OCI-LY7 (cell line): ENCODE data around the gene STEAP4. TPM values are rescaled to one million over a fixed set of nuclear protein-coding genes. Genes with fewer than 3 reads are reported as not detected.

Source experiments
- BruUV-seq: library from RNA; stranded (reverse); fragments of 400-500 nt; replicated peaks from 2 replicates; lab custom pipeline; 2021; lab: Mats Ljungman, UMichigan
- CTCF ChIA-PET: fragments of 300-600 bp; sonication (Branson Sonifier 250); formaldehyde crosslinking; loops from one replicate; lab custom pipeline; 2022; ENCODE audit warnings: antibody characterized with exemption; ENCODE audit not compliant: unreplicated experiment; lab: Charles Lee
- POLR2A ChIA-PET: fragments of 300-600 bp; sonication (Branson Sonifier 250); formaldehyde crosslinking; loops from one replicate; lab custom pipeline; 2022; ENCODE audit warnings: antibody characterized with exemption; lab: Charles Lee
- DNase-seq: peaks from one replicate; pipeline ENCODE4 v3.0.0-alpha.2; 2015; ENCODE audit warnings: low spot score
- H2AFZ ChIP-seq: fragments of 200-600 bp; sonication (generic), shearing (Covaris generic); 2 replicates; pipeline ENCODE4 v1.6.1; 2014; ENCODE audit warnings: mild to moderate bottlenecking, antibody characterized with exemption, low read length, moderate library complexity
- H3K27ac ChIP-seq: fragments of 200-600 bp; sonication (generic); 2 replicates; pipeline ENCODE4 v1.5.1; 2014; ENCODE audit warnings: mixed run types, low read depth, mild to moderate bottlenecking, moderate library complexity, low read length, inconsistent platforms; ENCODE audit not compliant: poor library complexity, severe bottlenecking
- H3K36me3 ChIP-seq: fragments of 200-600 bp; sonication (generic); 2 replicates; pipeline ENCODE4 v1.6.1; 2014; ENCODE audit warnings: mild to moderate bottlenecking, antibody characterized with exemption, low read length, moderate library complexity, mixed read lengths; ENCODE audit not compliant: insufficient read depth
- H3K4me1 ChIP-seq: fragments of 200-600 bp; sonication (generic); 2 replicates; pipeline ENCODE4 v1.5.1; 2014; ENCODE audit warnings: mild to moderate bottlenecking, low read length; ENCODE audit not compliant: insufficient read depth, poor library complexity, severe bottlenecking
- H3K4me2 ChIP-seq: fragments of 200-600 bp; sonication (generic); 2 replicates; pipeline ENCODE4 v1.6.1; 2014; ENCODE audit warnings: mild to moderate bottlenecking, low read length
- H3K4me3 ChIP-seq: fragments of 200-600 bp; sonication (generic); 2 replicates; pipeline ENCODE4 v1.5.1; 2014; ENCODE audit warnings: mild to moderate bottlenecking, low read depth, low read length; ENCODE audit not compliant: poor library complexity, severe bottlenecking
- H3K79me2 ChIP-seq: fragments of 200-600 bp; sonication (generic); 2 replicates; pipeline ENCODE4 v1.6.1; 2016; ENCODE audit warnings: low read depth, mild to moderate bottlenecking, low read length, moderate library complexity, mixed read lengths; ENCODE audit not compliant: insufficient read depth
- H3K9me2 ChIP-seq: fragments of 200-600 bp; sonication (generic); 2 replicates; pipeline ENCODE4 v1.6.1; 2016; ENCODE audit warnings: mild to moderate bottlenecking, low read length, mixed read lengths; ENCODE audit not compliant: insufficient read depth
- H3K9me3 ChIP-seq: fragments of 200-600 bp; sonication (generic); 2 replicates; pipeline ENCODE4 v1.6.1; 2014; ENCODE audit warnings: mild to moderate bottlenecking, mixed run types, low read length, mixed read lengths
- H4K20me1 ChIP-seq: fragments of 200-600 bp; sonication (generic); 2 replicates; pipeline ENCODE4 v1.6.1; 2014; ENCODE audit warnings: mild to moderate bottlenecking, antibody characterized with exemption, low read length, moderate library complexity, mixed read lengths; ENCODE audit not compliant: insufficient read depth
- CTCF ChIP-seq: fragments of 200-600 bp; sonication (generic); conservative IDR thresholded peaks from 2 replicates; pipeline ENCODE4 v1.5.1; 2014; ENCODE audit warnings: mild to moderate bottlenecking, antibody characterized with exemption, low read length, moderate library complexity, mixed read lengths
- EZH2phosphoT487 ChIP-seq: fragments of 200-600 bp; sonication (generic); IDR thresholded peaks from 2 replicates; pipeline ENCODE4 v1.6.1; 2018; ENCODE audit warnings: low read depth, borderline replicate concordance, mild to moderate bottlenecking, mixed run types, antibody characterized with exemption, low read length, moderate library complexity, mixed read lengths
- intact Hi-C: fragments of 100-400 bp; cut with micrococcal nuclease; formaldehyde crosslinking; loops from one replicate; pipeline ENCODE4 v1.10.0; 2022; ENCODE audit not compliant: unreplicated experiment
- total RNA-seq, 2 experiments: library from RNA; depleted of rRNA in 1 of 2; stranded (reverse); fragments of >200 nt in 1 of 2; shearing (Covaris generic) in 1 of 2; gene quantifications; 2 replicates each; pipeline ENCODE4 v1.2.3, GENCODE V29; 2014 to 2022

Gene STEAP4
- total RNA-seq, 2 experiments from 2014 or later, result not detected

DNA sequence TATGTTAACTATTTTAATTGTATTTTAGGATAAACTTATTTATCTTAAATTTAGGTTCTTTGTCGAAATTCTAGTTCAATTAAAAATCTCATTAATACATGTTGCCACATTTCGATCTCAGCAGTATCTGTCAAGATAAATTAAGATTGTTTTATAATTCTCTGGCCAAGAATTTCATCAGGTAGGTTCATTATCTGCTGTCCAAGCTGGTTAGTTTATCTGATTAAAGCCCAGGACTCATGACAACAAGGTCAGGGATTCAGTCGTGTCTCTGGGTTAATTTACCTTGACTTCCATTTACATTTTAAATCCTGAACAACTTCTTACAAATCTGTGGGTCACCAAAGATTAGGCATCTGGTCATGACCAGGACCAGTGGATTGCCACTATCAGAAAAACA, 7.6 kb downstream of the STEAP4 start:
- H3K27ac ChIP-seq, result no peak overlapping the region
- POLR2A ChIA-PET, result interaction anchor here (1.1 kb wide), 1 partner anchor 19 kb away, joined by 4 read pairs; no protein-coding TSS in a partner anchor
- no peak overlapping the region for H2AFZ ChIP-seq
- no TSS peak for BruUV-seq
- H3K4me1 ChIP-seq, result no peaks in the 10 kb centered on the region
- no peaks in the 10 kb centered on the region for H3K9me2 ChIP-seq
- TF ChIP-seq CTCF (no peak), EZH2phosphoT487 (no peak)
- H3K9me3 ChIP-seq, result no peaks in the 10 kb centered on the region
- CTCF ChIA-PET, result no interaction called here
- no peak overlapping the region for H3K4me2 ChIP-seq
- no peak overlapping the region for H3K4me3 ChIP-seq
- DNase-seq, result no peak
- intact Hi-C loops, result no loop called here
- H3K36me3 ChIP-seq, result no peaks in the 10 kb centered on the region
- no peaks in the 10 kb centered on the region for H4K20me1 ChIP-seq
- no peaks in the 10 kb centered on the region for H3K79me2 ChIP-seq

DNA sequence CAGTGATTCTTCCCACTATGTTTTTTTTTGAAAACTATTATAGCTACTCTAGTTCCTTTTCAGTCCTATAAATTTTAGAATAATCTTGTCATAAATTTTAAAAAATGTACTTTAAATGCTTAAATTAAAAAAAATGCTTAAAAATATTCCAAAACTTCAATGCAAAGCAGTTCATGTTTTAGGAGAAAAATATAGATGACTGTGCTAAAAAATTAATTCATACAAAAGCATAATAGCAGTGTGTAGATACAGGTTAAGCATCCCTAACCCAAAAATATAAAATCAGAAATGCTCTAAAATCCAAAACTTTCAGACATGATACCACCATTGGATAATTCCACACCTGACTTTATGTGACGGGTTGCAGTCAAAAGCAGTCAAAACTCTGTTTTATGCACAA, 12.8 kb downstream of the STEAP4 start:
- no peaks in the 10 kb centered on the region for H4K20me1 ChIP-seq
- no peaks in the 10 kb centered on the region for H3K9me3 ChIP-seq
- H3K4me3 ChIP-seq, result no peak overlapping the region
- H3K27ac ChIP-seq, result no peak overlapping the region
- no peaks in the 10 kb centered on the region for H3K9me2 ChIP-seq
- DNase-seq, result no peak
- TF ChIP-seq CTCF (no peak), EZH2phosphoT487 (no peak)
- H3K79me2 ChIP-seq, result no peaks in the 10 kb centered on the region
- POLR2A ChIA-PET, result no interaction called here
- intact Hi-C loops, result no loop called here
- no peaks in the 10 kb centered on the region for H3K36me3 ChIP-seq
- no TSS peak for BruUV-seq
- CTCF ChIA-PET, result no interaction called here
- no peaks in the 10 kb centered on the region for H3K4me1 ChIP-seq
- H2AFZ ChIP-seq, result no peak overlapping the region
- H3K4me2 ChIP-seq, result no peak overlapping the region

DNA sequence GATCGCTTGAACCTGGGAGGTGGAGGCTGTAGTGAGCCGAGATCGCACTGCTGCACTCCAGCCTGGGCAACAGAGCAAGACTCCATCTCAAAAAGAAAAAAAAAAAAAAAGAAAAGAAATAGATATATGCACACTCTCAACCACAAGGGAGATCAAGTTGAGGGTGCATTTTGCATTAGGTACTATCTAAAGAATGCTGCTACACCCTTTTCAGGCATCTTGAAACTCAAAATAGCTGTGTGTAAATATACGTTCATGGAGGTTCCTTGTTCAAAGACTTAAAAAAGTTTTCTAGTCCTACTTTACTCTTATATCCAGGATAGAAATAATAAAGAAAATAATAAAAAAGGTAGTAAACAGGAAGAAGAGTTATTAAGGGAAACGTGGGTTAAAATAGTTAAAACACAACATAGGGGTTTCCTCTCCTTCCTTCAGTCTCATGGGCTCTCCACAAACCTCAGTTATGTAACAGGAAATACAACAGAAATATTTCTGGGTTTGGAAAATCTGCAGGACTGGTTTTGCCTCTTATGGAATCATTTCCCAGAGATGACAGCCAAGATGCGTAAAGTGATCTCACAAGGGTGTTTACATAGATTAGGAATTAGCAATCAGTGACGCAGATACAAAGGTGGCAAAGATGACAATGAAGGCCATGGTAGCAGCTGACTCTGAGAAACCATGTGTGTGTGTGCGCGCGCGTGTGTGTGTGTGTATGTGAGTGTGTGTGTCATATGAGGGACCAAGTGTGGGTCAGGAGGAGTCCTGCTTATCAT, 15.1 kb downstream of the STEAP4 start:
- Histone ChIP-seq H3K36me3 (no peaks in the 10 kb centered on the region), H3K4me3 (no peak overlapping the region), H3K79me2 (no peaks in the 10 kb centered on the region), H4K20me1 (no peaks in the 10 kb centered on the region), H3K4me1 (no peaks in the 10 kb centered on the region), H3K9me3 (no peaks in the 10 kb centered on the region), H2AFZ (no peak overlapping the region), H3K4me2 (no peak overlapping the region), H3K9me2 (no peaks in the 10 kb centered on the region), H3K27ac (no peak overlapping the region)
- no peak for TF ChIP-seq EZH2phosphoT487
- TF ChIP-seq CTCF, result no peak
- ChIA-PET POLR2A (interaction anchor here (0.6 kb wide), 1 partner anchor 42 kb away, joined by 5 read pairs; no protein-coding TSS in a partner anchor), CTCF (no interaction called here)
- DNase-seq, result no peak
- no TSS peak for BruUV-seq
- intact Hi-C loops, result no loop called here
